HepG2 (cell line): ENCODE data around the gene FBXW12. TPM values are rescaled to one million over a fixed set of nuclear protein-coding genes. Genes with fewer than 3 reads are reported as not detected.

Experiments used
- ATAC-seq: fragments of 200-7000 bp; cut with Tn5 transposase; 3 replicates; pipeline ENCODE4 v1.9.1; 2020; ENCODE audit warnings: mild to moderate bottlenecking, moderate library complexity
- Bru-seq: library from RNA; stranded (reverse); fragments of 400-500 nt; gene quantifications from one replicate; lab custom pipeline; 2021; lab: Mats Ljungman, UMichigan
- BruChase-seq, 2 experiments: library from RNA; stranded (reverse); fragments of 400-500 nt; gene quantifications; one replicate each; lab custom pipeline; 2021; lab: Mats Ljungman, UMichigan
- BruUV-seq: library from RNA; stranded (reverse); fragments of 400-500 nt; replicated peaks from 2 replicates; lab custom pipeline; 2021; lab: Mats Ljungman, UMichigan
- CTCF ChIA-PET: fragments of 300-600 bp; formaldehyde crosslinking; extraction: SDS; loops from one replicate; lab custom pipeline; 2021; ENCODE audit warnings: low total read pairs, inconsistent platforms, low intra/inter-chr PET ratio; lab: Yijun Ruan, JAX
- POLR2A ChIA-PET: fragments of 350-600 bp; sonication (Branson Sonifier 250); formaldehyde crosslinking; loops from one replicate; lab custom pipeline; 2020; ENCODE audit warnings: antibody characterized with exemption, inconsistent platforms; lab: Yijun Ruan, JAX
- DNase-seq: peaks from one replicate; pipeline ENCODE4 v3.0.0-alpha.2; 2015; ENCODE audit warnings: low spot score
- FAIRE-seq: peaks from 3 replicates; lab custom pipeline; 2011; peaks lifted over from hg19 to GRCh38; lab: Jason Lieb, UNC
- H2AFZ ChIP-seq: one replicate; pipeline ENCODE4 v1.6.1; 2011; ENCODE audit warnings: low read length, inconsistent platforms
- H3K27ac ChIP-seq: fragments of 300-600 bp; 3 replicates; pipeline ENCODE4 v1.8.0; 2011; ENCODE audit warnings: mixed run types, mild to moderate bottlenecking, mixed read lengths, low read length, inconsistent platforms; ENCODE audit not compliant: insufficient read depth; ENCODE audit errors: extremely low read length
- H3K27me3 ChIP-seq, 2 experiments: fragments of 200-600 bp in 1 of 2; 2 replicates in 1 of 2; 3 replicates in 1 of 2; pipeline versions ENCODE4 v1.6.0 to v1.8.0; 2011; ENCODE audit warnings: low read length in 2 of 2, mild to moderate bottlenecking in 2 of 2, moderate library complexity in 2 of 2, inconsistent platforms in 1 of 2; ENCODE audit not compliant: insufficient read depth in 2 of 2, control insufficient read depth in 1 of 2
- H3K36me3 ChIP-seq, 2 experiments: fragments of 200-600 bp in 1 of 2; replicated peaks in 1 of 2; 2 replicates in 1 of 2; 3 replicates in 1 of 2; pipeline versions ENCODE4 v1.5.1 to v1.8.0; 2011; ENCODE audit warnings: low read length in 2 of 2, inconsistent platforms in 1 of 2; ENCODE audit not compliant: insufficient read depth in 2 of 2, control insufficient read depth in 1 of 2
- H3K4me1 ChIP-seq: 2 replicates; pipeline ENCODE4 v1.5.1; 2012; ENCODE audit warnings: low read length, inconsistent platforms; ENCODE audit not compliant: insufficient read depth
- H3K4me2 ChIP-seq: 2 replicates; pipeline ENCODE4 v1.6.0; 2011; ENCODE audit warnings: low read depth, low read length, inconsistent platforms
- H3K4me3 ChIP-seq, 3 experiments: fragments of 200-600 bp in 1 of 3; sonication (generic), shearing (Covaris generic) in 1 of 3; replicated peaks in 1 of 3; 2 replicates each; pipeline ENCODE4 v1.5.1; 2011 to 2016; ENCODE audit warnings: low read length in 3 of 3, inconsistent platforms in 2 of 3, low read depth in 2 of 3, mild to moderate bottlenecking in 2 of 3, control low read depth in 1 of 3, mixed read lengths in 1 of 3; ENCODE audit not compliant: insufficient read depth in 1 of 3
- H3K79me2 ChIP-seq: one replicate; pipeline ENCODE4 v1.6.1; 2011; ENCODE audit warnings: low read length, inconsistent platforms; ENCODE audit not compliant: insufficient read depth
- H3K9ac ChIP-seq: 2 replicates; pipeline ENCODE4 v1.6.0; 2011; ENCODE audit warnings: mild to moderate bottlenecking, low read depth, low read length, inconsistent platforms; ENCODE audit not compliant: insufficient read depth
- H3K9me3 ChIP-seq: 2 replicates; pipeline ENCODE4 v1.5.1; 2012; ENCODE audit warnings: mild to moderate bottlenecking, low read length
- H4K20me1 ChIP-seq: 2 replicates; pipeline ENCODE4 v1.6.0; 2011; ENCODE audit warnings: inconsistent platforms, mild to moderate bottlenecking, low read length, moderate library complexity; ENCODE audit not compliant: insufficient read depth
- NONO ChIP-seq, 2 experiments: fragments of 450-650 bp in 1 of 2; sonication (generic) in 1 of 2; formaldehyde crosslinking in 1 of 2; IDR thresholded peaks in 1 of 2; conservative IDR thresholded peaks in 1 of 2; 2 replicates each; pipeline versions ENCODE4 v1.6.1 to v1.8.0; 2017 to 2022; ENCODE audit warnings: mild to moderate bottlenecking in 1 of 2, missing genetic modification reagents in 1 of 2, moderate library complexity in 1 of 2
- SRSF4 ChIP-seq: fragments of 200-400 bp; formaldehyde crosslinking; IDR thresholded peaks from one replicate; pipeline ENCODE4 v1.6.1; 2018; ENCODE audit warnings: mild to moderate bottlenecking, low read depth, low read length, moderate library complexity; ENCODE audit not compliant: poor library complexity, severe bottlenecking
- ZNF605 ChIP-seq: sonication (generic); formaldehyde crosslinking; IDR thresholded peaks from 2 replicates; pipeline ENCODE4 v1.8.0; 2022; ENCODE audit warnings: mild to moderate bottlenecking, missing genetic modification reagents
- WGBS: methylation state at CpG from one replicate; pipeline ENCODE4 v1.1.6; 2017; ENCODE audit warnings: low lambda C conversion rate; 5-methylcytosine and 5-hydroxymethylcytosine counted together
- in situ Hi-C: cut with HindIII; loops from 2 replicates; pipeline ENCODE4 v1.10.0; 2017; ENCODE audit warnings: low pct_unique_long_range_greater_than_20kb; ENCODE audit not compliant: extremely low pct_ligation_motif_present
- intact Hi-C: fragments of 100-400 bp; cut with micrococcal nuclease; formaldehyde crosslinking; loops from one replicate; pipeline ENCODE4 v1.10.0; 2022; ENCODE audit not compliant: unreplicated experiment
- long read RNA-seq, 2 experiments: library from RNA in 1 of 2; library from polyadenylated mRNA in 1 of 2; stranded (forward) in 1 of 2; unstranded in 1 of 2; transcript quantifications; one replicate each; pipeline ENCODE4 v2.0.0, GENCODE V29; 2019 to 2022
- polyA minus RNA-seq, 3 experiments: library from RNA; depleted of rRNA, polyadenylated mRNA; stranded (reverse); fragments of >200 nt; gene quantifications; 2 replicates each; pipeline ENCODE4 v1.2.3, GENCODE V29; 2011; ENCODE audit warnings: low replicate concordance in 1 of 3
- polyA plus RNA-seq, 8 experiments: library from polyadenylated mRNA; depleted of rRNA in 3 of 8; stranded (reverse) in 7 of 8; unstranded in 1 of 8; fragments of >200 nt; fragmentation: Illumina TruSeq in 4 of 8; extraction: Trizol in 4 of 8; gene quantifications; 2 replicates each; pipeline versions ENCODE4 v1.2.1 to v1.2.3, GENCODE V29; 2011 to 2016; ENCODE audit warnings: low read depth in 4 of 8, missing spikeins in 1 of 8, mixed read lengths in 1 of 8; ENCODE audit not compliant: insufficient read depth in 1 of 8
- total RNA-seq, 5 experiments: library from RNA; depleted of rRNA; stranded (reverse); fragments of >200 nt; fragmentation: Illumina TruSeq; extraction: Trizol; gene quantifications; 2 replicates each; pipeline ENCODE4 v1.2.3, GENCODE V29; 2016; ENCODE audit warnings: low read depth in 1 of 5
- TF ChIP-seq, protein P1 (sequence below): sonication (generic); formaldehyde crosslinking; IDR thresholded peaks from 2 replicates; pipeline ENCODE4 v1.4.0; 2020; ENCODE audit warnings: mild to moderate bottlenecking, missing genetic modification reagents
- TF ChIP-seq, protein P2 (sequence below): sonication (generic); formaldehyde crosslinking; IDR thresholded peaks from 2 replicates; pipeline ENCODE4 v1.5.1; 2020; ENCODE audit warnings: missing genetic modification reagents, mild to moderate bottlenecking, borderline replicate concordance

Gene FBXW12, protein sequence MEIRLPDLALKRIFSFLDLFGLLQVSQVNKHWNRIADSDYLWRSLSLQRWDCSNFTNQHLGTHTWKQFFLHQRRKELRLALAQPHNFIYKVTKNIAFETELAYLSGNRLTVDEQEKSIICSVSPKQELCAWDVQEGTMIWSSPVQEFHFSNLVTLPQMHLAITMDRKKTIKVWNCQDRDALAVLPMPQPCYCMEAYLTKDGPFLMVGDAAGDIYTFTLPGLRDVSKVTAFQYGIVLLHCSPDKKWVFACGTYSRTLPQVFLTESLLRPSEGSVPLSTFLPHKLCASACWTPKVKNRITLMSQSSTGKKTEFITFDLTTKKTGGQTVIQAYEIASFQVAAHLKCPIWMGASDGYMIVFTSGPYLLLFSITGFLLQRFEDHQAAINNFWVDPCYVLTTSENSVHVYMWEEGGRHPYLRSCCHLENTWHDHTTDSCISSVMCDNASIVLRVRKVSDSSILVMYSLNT
- not detected in 2 replicates for total RNA-seq (2016; rRNA removed; fragmentation: Illumina TruSeq; extraction: Trizol)
- not detected in 2 replicates for total RNA-seq (2016; cell fraction: cytosol; rRNA removed; fragmentation: Illumina TruSeq; extraction: Trizol; ENCODE audit: low read depth)
- total RNA-seq (2016; cell fraction: insoluble cytoplasmic fraction; rRNA removed; fragmentation: Illumina TruSeq; extraction: Trizol): not detected in 2 replicates
- not detected in 2 replicates for total RNA-seq (2016; cell fraction: membrane; rRNA removed; fragmentation: Illumina TruSeq; extraction: Trizol)
- not detected in 2 replicates for total RNA-seq (2016; cell fraction: nucleus; rRNA removed; fragmentation: Illumina TruSeq; extraction: Trizol)
- polyA plus RNA-seq (2011; rRNA removed): not detected in 2 replicates
- polyA plus RNA-seq (2011; cell fraction: cytosol; rRNA removed): not detected in 2 replicates
- polyA plus RNA-seq (2011; cell fraction: nucleus; rRNA removed): not detected in 2 replicates
- 0.25 and 0.48 TPM in 2 replicates for polyA plus RNA-seq (2012)
- not detected in 2 replicates for polyA plus RNA-seq (2016; cell fraction: cytosol; fragmentation: Illumina TruSeq; extraction: Trizol; ENCODE audit: low read depth)
- polyA plus RNA-seq (2016; cell fraction: insoluble cytoplasmic fraction; fragmentation: Illumina TruSeq; extraction: Trizol; ENCODE audit: low read depth): not detected in 2 replicates
- not detected in 2 replicates for polyA plus RNA-seq (2016; cell fraction: membrane; fragmentation: Illumina TruSeq; extraction: Trizol; ENCODE audit: low read depth)
- not detected in 2 replicates for polyA plus RNA-seq (2016; cell fraction: nucleus; fragmentation: Illumina TruSeq; extraction: Trizol; ENCODE audit: insufficient read depth, low read depth)
- polyA minus RNA-seq (2011; rRNA and poly(A)+ RNA removed; ENCODE audit: low replicate concordance): not detected in 2 replicates
- polyA minus RNA-seq (2011; cell fraction: cytosol; rRNA and poly(A)+ RNA removed): not detected in 2 replicates
- not detected in 2 replicates for polyA minus RNA-seq (2011; cell fraction: nucleus; rRNA and poly(A)+ RNA removed)
- not detected for Bru-seq, nascent RNA
- BruChase-seq, experiment 1, labeled RNA remaining after a 6-hour chase: not detected
- BruChase-seq, experiment 2, labeled RNA remaining after a 2-hour chase: not detected
- long read RNA-seq, experiment 1: 0 reads
- long read RNA-seq, experiment 2: 0 reads

DNA sequence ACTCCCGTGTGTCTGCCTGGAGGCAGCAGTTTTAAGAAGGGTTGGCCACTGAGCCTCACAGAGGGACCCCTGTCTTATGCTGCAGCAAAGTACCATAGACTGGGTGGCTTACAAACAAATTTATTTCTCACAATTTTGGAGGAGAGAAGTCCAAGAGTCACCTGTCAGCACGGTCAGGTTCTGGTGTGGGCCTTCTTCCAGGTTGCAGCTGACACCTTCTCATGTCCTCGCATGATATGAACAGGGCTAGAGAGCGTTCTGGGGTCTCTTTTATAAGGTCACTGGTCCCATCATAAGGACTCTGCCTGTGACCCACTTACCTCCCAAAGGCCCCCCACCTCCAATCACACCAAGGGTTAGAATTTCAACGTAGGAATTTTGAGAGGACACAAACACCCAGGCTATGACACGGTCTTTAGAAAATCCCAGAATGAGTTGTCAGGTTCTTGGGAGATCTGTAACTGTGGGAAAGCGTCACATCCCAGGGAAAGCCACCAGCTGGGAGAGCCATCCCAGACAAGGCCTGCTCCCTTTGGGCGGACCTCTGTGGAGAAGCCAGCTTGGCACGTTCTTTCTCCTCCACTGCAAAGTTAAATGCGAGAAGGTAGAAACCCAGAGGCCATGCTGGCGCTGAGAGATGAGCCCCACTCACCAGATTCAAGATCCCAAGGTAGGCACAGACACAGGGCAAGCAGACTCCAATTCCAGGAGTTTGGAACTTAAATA is at the start of gene FBXW12:
Gene FBXW12 (plus strand): TSS at position 569 of the 726 bp plus-strand sequence. CDS start 549 bp downstream, outside the sequence.
- Histone ChIP-seq H3K4me3 (no peak within 1 kb of the TSS), H3K27me3 (peaks cover 0 to 29% of the 10 kb centered on the region in 2 experiments; a peak in 2 of 5 replicates), H3K79me2 (no peaks in the 10 kb centered on the region), H3K9ac (no peak within 1 kb of the TSS), H4K20me1 (no peaks in the 10 kb centered on the region), H2AFZ (no peak within 1 kb of the TSS), H3K4me2 (peak within 1 kb of the TSS; percentile 20; the same call in 1 of the 2 replicates), H3K9me3 (no peaks in the 10 kb centered on the region), H3K27ac (no peak within 1 kb of the TSS), H3K36me3 (no peaks in the 10 kb centered on the region), H3K4me1 (peaks cover 9% of the 10 kb centered on the region; the same call in 1 of the 2 replicates)
- TF ChIP-seq, protein P1, sequence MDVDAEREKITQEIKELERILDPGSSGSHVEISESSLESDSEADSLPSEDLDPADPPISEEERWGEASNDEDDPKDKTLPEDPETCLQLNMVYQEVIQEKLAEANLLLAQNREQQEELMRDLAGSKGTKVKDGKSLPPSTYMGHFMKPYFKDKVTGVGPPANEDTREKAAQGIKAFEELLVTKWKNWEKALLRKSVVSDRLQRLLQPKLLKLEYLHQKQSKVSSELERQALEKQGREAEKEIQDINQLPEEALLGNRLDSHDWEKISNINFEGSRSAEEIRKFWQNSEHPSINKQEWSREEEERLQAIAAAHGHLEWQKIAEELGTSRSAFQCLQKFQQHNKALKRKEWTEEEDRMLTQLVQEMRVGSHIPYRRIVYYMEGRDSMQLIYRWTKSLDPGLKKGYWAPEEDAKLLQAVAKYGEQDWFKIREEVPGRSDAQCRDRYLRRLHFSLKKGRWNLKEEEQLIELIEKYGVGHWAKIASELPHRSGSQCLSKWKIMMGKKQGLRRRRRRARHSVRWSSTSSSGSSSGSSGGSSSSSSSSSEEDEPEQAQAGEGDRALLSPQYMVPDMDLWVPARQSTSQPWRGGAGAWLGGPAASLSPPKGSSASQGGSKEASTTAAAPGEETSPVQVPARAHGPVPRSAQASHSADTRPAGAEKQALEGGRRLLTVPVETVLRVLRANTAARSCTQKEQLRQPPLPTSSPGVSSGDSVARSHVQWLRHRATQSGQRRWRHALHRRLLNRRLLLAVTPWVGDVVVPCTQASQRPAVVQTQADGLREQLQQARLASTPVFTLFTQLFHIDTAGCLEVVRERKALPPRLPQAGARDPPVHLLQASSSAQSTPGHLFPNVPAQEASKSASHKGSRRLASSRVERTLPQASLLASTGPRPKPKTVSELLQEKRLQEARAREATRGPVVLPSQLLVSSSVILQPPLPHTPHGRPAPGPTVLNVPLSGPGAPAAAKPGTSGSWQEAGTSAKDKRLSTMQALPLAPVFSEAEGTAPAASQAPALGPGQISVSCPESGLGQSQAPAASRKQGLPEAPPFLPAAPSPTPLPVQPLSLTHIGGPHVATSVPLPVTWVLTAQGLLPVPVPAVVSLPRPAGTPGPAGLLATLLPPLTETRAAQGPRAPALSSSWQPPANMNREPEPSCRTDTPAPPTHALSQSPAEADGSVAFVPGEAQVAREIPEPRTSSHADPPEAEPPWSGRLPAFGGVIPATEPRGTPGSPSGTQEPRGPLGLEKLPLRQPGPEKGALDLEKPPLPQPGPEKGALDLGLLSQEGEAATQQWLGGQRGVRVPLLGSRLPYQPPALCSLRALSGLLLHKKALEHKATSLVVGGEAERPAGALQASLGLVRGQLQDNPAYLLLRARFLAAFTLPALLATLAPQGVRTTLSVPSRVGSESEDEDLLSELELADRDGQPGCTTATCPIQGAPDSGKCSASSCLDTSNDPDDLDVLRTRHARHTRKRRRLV: no peak
- TF ChIP-seq NONO (IDR thresholded peaks at IDR 0.05): no peak
- no peak for TF ChIP-seq NONO (CRISPR knock-in tag; conservative IDR thresholded peaks at IDR 0.05)
- TF ChIP-seq, protein P2, sequence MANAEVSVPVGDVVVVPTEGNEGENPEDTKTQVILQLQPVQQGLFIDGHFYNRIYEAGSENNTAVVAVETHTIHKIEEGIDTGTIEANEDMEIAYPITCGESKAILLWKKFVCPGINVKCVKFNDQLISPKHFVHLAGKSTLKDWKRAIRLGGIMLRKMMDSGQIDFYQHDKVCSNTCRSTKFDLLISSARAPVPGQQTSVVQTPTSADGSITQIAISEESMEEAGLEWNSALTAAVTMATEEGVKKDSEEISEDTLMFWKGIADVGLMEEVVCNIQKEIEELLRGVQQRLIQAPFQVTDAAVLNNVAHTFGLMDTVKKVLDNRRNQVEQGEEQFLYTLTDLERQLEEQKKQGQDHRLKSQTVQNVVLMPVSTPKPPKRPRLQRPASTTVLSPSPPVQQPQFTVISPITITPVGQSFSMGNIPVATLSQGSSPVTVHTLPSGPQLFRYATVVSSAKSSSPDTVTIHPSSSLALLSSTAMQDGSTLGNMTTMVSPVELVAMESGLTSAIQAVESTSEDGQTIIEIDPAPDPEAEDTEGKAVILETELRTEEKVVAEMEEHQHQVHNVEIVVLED (CRISPR knock-in tag): no peak
- TF ChIP-seq SRSF4: no peak
- no peak for TF ChIP-seq ZNF605 (CRISPR knock-in tag)
- ChIA-PET CTCF (no interaction called here), POLR2A (no interaction called here)
- no peak for FAIRE-seq
- intact Hi-C loops: no loop called here
- DNase-seq: no peak
- in situ Hi-C loops: no loop called here
- BruUV-seq: no TSS peak
- WGBS: 45% methylated on average over 11 of the region's 11 CpGs
- ATAC-seq: no peak
